HepG2 (cell line): ENCODE data around the gene SAPCD2. TPM values are rescaled to one million over a fixed set of nuclear protein-coding genes. Genes with fewer than 3 reads are reported as not detected.
A peak's percentile ranks its signal among the peaks of the same experiment; 100 is the strongest.

Experiments
- CREM ChIP-seq, 2 experiments: sonication (generic) in 1 of 2; formaldehyde crosslinking in 1 of 2; IDR thresholded peaks; 2 replicates each; pipeline versions ENCODE4 v1.4.0 to v1.6.1; 2016 to 2020; ENCODE audit warnings: antibody characterized with exemption in 1 of 2, mild to moderate bottlenecking in 1 of 2, missing genetic modification reagents in 1 of 2
- DNMT3B ChIP-seq: conservative IDR thresholded peaks from 2 replicates; pipeline ENCODE4 v1.6.1; 2016; ENCODE audit warnings: missing biosample characterization, control low read depth
- HDAC2 ChIP-seq: sonication (generic); formaldehyde crosslinking; IDR thresholded peaks from 2 replicates; pipeline ENCODE4 v1.4.0; 2020; ENCODE audit warnings: missing genetic modification reagents
- HOXA5 ChIP-seq: sonication (generic); formaldehyde crosslinking; IDR thresholded peaks from 2 replicates; pipeline ENCODE4 v1.4.0; 2020; ENCODE audit warnings: missing genetic modification reagents
- KMT2A ChIP-seq: sonication (generic); formaldehyde crosslinking; IDR thresholded peaks from 2 replicates; pipeline ENCODE4 v1.4.0; 2020; ENCODE audit warnings: missing genetic modification reagents
- NFATC3 ChIP-seq: sonication (generic); formaldehyde crosslinking; IDR thresholded peaks from 2 replicates; pipeline ENCODE4 v1.5.1; 2020; ENCODE audit warnings: mild to moderate bottlenecking, missing genetic modification reagents
- RFX5 ChIP-seq: IDR thresholded peaks from 2 replicates; pipeline ENCODE4 v1.6.1; 2011; ENCODE audit warnings: low read depth, low read length, improper control_type of control experiment
- ZNF598 ChIP-seq: sonication (generic); formaldehyde crosslinking; IDR thresholded peaks from 2 replicates; pipeline ENCODE4 v1.5.1; 2020; ENCODE audit warnings: mild to moderate bottlenecking, missing genetic modification reagents, borderline replicate concordance
- ZNF747 ChIP-seq: sonication (generic); formaldehyde crosslinking; IDR thresholded peaks from 2 replicates; pipeline ENCODE4 v1.8.1; 2023; ENCODE audit warnings: missing genetic modification reagents, mild to moderate bottlenecking, borderline replicate concordance
- ZNF788 ChIP-seq: sonication (generic); formaldehyde crosslinking; IDR thresholded peaks from 2 replicates; pipeline ENCODE4 v1.5.0; 2020; ENCODE audit warnings: mild to moderate bottlenecking, missing genetic modification reagents, borderline replicate concordance
- polyA plus RNA-seq, 8 experiments: library from polyadenylated mRNA; depleted of rRNA in 3 of 8; stranded (reverse) in 7 of 8; unstranded in 1 of 8; fragments of >200 nt; fragmentation: Illumina TruSeq in 4 of 8; extraction: Trizol in 4 of 8; gene quantifications; 2 replicates each; pipeline versions ENCODE4 v1.2.1 to v1.2.3, GENCODE V29; 2011 to 2016; ENCODE audit warnings: low read depth in 4 of 8, missing spikeins in 1 of 8, mixed read lengths in 1 of 8; ENCODE audit not compliant: insufficient read depth in 1 of 8
- total RNA-seq, 5 experiments: library from RNA; depleted of rRNA; stranded (reverse); fragments of >200 nt; fragmentation: Illumina TruSeq; extraction: Trizol; gene quantifications; 2 replicates each; pipeline ENCODE4 v1.2.3, GENCODE V29; 2016; ENCODE audit warnings: low read depth in 1 of 5
- TF ChIP-seq, protein P1 (sequence below): sonication (generic); formaldehyde crosslinking; IDR thresholded peaks from 2 replicates; pipeline ENCODE4 v1.8.0; 2022; ENCODE audit warnings: mild to moderate bottlenecking, missing genetic modification reagents; ENCODE audit not compliant: insufficient replicate concordance
- TF ChIP-seq, protein P2 (sequence below): sonication (generic); formaldehyde crosslinking; IDR thresholded peaks from 2 replicates; pipeline ENCODE4 v1.4.0; 2020; ENCODE audit warnings: missing genetic modification reagents
- TF ChIP-seq, protein P3 (sequence below): sonication (generic); IDR thresholded peaks from 2 replicates; pipeline ENCODE4 v1.6.1; 2016; ENCODE audit warnings: low read depth, borderline replicate concordance
- TF ChIP-seq, protein P4 (sequence below): sonication (generic); formaldehyde crosslinking; conservative IDR thresholded peaks from 2 replicates; pipeline ENCODE4 v1.4.0; 2020; ENCODE audit warnings: mild to moderate bottlenecking, missing genetic modification reagents, moderate library complexity
- TF ChIP-seq, protein P5 (sequence below): sonication (generic); formaldehyde crosslinking; IDR thresholded peaks from 2 replicates; pipeline ENCODE4 v1.4.0; 2020; ENCODE audit warnings: missing genetic modification reagents

Gene SAPCD2
- total and polyA plus RNA-seq, 2 of the 13 experiments (the other 11 are each of a cell fraction or from before 2014, with no cell fraction given), result 21.9 to 42.8 TPM

DNA sequence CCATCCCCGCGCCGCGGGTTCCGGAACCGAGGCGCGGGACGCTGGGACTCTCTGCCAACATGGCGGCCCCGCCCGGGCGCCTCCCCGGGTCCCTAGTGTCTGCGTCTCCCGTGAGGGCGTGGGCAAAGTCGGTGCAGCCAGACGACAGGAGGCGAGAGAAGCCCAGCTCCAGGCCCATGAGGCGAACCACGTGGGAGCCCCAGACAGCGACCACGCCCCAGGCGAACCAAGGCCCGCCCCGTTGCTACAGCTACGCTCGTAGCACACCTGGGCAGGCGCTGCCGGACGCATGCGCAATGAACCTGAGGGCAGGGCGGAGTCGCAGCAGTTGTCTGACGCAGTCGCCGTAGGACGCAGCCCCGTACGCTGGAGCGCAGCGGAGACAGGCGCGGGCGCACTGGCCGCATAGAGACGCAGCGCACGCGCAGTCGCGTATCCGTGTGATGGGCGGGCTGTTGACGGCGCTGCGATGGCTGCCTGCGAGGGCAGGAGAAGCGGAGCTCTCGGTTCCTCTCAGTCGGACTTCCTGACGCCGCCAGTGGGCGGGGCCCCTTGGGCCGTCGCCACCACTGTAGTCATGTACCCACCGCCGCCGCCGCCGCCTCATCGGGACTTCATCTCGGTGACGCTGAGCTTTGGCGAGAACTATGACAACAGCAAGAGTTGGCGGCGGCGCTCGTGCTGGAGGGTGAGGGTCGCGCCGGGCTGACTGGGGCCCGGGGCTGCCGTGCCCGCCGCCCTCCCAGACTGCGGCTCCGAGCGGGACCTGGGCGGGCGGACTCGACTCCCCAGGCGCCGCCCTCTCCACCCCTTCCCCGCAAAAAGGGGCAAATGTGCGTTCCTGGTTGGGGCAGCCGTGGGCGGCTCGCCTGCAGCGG is 16.4 kb upstream of the SAPCD2 start, which contains the start of gene MAN1B1 (continued):
- TF ChIP-seq, protein P1, sequence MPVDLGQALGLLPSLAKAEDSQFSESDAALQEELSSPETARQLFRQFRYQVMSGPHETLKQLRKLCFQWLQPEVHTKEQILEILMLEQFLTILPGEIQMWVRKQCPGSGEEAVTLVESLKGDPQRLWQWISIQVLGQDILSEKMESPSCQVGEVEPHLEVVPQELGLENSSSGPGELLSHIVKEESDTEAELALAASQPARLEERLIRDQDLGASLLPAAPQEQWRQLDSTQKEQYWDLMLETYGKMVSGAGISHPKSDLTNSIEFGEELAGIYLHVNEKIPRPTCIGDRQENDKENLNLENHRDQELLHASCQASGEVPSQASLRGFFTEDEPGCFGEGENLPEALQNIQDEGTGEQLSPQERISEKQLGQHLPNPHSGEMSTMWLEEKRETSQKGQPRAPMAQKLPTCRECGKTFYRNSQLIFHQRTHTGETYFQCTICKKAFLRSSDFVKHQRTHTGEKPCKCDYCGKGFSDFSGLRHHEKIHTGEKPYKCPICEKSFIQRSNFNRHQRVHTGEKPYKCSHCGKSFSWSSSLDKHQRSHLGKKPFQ (CRISPR knock-in tag), result peak; percentile 35
- TF ChIP-seq, protein P2, sequence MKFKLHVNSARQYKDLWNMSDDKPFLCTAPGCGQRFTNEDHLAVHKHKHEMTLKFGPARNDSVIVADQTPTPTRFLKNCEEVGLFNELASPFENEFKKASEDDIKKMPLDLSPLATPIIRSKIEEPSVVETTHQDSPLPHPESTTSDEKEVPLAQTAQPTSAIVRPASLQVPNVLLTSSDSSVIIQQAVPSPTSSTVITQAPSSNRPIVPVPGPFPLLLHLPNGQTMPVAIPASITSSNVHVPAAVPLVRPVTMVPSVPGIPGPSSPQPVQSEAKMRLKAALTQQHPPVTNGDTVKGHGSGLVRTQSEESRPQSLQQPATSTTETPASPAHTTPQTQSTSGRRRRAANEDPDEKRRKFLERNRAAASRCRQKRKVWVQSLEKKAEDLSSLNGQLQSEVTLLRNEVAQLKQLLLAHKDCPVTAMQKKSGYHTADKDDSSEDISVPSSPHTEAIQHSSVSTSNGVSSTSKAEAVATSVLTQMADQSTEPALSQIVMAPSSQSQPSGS, result peak; percentile 67
- TF ChIP-seq ZNF598, result 0 out of 2 replicates have a peak, but pooled peaks have one; percentile 12
- TF ChIP-seq CREM (IDR thresholded peaks at IDR 0.05), result peak; percentile 44; the same call in 1 of the 2 replicates
- TF ChIP-seq CREM (CRISPR knock-in tag; IDR thresholded peaks at IDR 0.05), result no peak
- peak; percentile 64; the same call in 1 of the 2 replicates for TF ChIP-seq HOXA5 (CRISPR knock-in tag)
- TF ChIP-seq, protein P3, sequence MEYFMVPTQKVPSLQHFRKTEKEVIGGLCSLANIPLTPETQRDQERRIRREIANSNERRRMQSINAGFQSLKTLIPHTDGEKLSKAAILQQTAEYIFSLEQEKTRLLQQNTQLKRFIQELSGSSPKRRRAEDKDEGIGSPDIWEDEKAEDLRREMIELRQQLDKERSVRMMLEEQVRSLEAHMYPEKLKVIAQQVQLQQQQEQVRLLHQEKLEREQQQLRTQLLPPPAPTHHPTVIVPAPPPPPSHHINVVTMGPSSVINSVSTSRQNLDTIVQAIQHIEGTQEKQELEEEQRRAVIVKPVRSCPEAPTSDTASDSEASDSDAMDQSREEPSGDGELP, result peak; percentile 63; the same call in 1 of the 2 replicates
- TF ChIP-seq DNMT3B (CRISPR knock-in tag), result 0 out of 2 replicates have a peak, but pooled peaks have one; percentile 38
- peak; percentile 73 for TF ChIP-seq HDAC2
- TF ChIP-seq, protein P4, sequence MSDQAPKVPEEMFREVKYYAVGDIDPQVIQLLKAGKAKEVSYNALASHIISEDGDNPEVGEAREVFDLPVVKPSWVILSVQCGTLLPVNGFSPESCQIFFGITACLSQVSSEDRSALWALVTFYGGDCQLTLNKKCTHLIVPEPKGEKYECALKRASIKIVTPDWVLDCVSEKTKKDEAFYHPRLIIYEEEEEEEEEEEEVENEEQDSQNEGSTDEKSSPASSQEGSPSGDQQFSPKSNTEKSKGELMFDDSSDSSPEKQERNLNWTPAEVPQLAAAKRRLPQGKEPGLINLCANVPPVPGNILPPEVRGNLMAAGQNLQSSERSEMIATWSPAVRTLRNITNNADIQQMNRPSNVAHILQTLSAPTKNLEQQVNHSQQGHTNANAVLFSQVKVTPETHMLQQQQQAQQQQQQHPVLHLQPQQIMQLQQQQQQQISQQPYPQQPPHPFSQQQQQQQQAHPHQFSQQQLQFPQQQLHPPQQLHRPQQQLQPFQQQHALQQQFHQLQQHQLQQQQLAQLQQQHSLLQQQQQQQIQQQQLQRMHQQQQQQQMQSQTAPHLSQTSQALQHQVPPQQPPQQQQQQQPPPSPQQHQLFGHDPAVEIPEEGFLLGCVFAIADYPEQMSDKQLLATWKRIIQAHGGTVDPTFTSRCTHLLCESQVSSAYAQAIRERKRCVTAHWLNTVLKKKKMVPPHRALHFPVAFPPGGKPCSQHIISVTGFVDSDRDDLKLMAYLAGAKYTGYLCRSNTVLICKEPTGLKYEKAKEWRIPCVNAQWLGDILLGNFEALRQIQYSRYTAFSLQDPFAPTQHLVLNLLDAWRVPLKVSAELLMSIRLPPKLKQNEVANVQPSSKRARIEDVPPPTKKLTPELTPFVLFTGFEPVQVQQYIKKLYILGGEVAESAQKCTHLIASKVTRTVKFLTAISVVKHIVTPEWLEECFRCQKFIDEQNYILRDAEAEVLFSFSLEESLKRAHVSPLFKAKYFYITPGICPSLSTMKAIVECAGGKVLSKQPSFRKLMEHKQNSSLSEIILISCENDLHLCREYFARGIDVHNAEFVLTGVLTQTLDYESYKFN (CRISPR knock-in tag), result peak; percentile 26; the same call in 1 of the 2 replicates
- peak; percentile 47; the same call in 1 of the 2 replicates for TF ChIP-seq ZNF788 (CRISPR knock-in tag)
- 0 out of 2 replicates have a peak, but pooled peaks have one; percentile 38 for TF ChIP-seq NFATC3 (CRISPR knock-in tag)
- TF ChIP-seq RFX5, result peak; percentile 42; the same call in 1 of the 2 replicates
- TF ChIP-seq KMT2A (CRISPR knock-in tag), result peak; percentile 83
- TF ChIP-seq, protein P5, sequence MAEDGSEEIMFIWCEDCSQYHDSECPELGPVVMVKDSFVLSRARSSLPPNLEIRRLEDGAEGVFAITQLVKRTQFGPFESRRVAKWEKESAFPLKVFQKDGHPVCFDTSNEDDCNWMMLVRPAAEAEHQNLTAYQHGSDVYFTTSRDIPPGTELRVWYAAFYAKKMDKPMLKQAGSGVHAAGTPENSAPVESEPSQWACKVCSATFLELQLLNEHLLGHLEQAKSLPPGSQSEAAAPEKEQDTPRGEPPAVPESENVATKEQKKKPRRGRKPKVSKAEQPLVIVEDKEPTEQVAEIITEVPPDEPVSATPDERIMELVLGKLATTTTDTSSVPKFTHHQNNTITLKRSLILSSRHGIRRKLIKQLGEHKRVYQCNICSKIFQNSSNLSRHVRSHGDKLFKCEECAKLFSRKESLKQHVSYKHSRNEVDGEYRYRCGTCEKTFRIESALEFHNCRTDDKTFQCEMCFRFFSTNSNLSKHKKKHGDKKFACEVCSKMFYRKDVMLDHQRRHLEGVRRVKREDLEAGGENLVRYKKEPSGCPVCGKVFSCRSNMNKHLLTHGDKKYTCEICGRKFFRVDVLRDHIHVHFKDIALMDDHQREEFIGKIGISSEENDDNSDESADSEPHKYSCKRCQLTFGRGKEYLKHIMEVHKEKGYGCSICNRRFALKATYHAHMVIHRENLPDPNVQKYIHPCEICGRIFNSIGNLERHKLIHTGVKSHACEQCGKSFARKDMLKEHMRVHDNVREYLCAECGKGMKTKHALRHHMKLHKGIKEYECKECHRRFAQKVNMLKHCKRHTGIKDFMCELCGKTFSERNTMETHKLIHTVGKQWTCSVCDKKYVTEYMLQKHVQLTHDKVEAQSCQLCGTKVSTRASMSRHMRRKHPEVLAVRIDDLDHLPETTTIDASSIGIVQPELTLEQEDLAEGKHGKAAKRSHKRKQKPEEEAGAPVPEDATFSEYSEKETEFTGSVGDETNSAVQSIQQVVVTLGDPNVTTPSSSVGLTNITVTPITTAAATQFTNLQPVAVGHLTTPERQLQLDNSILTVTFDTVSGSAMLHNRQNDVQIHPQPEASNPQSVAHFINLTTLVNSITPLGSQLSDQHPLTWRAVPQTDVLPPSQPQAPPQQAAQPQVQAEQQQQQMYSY, result no peak
- TF ChIP-seq ZNF747 (CRISPR knock-in tag), result peak; percentile 74; the same call in 1 of the 2 replicates
